Sigmoid colon (tissue), 7 donors: ENCODE results near the gene NDFIP1. TPM values are rescaled to one million over a fixed set of nuclear protein-coding genes. Genes with fewer than 3 reads are reported as not detected.

Experiments used
- DNase-seq: peaks from one replicate; pipeline ENCODE4 v3.0.0-alpha.2; 2019
- H3K27ac ChIP-seq, 4 donors: fragments of 200-600 bp; sonication (generic); one replicate each; pipeline ENCODE4 v1.5.1; 2016 to 2019; ENCODE audit warnings: mild to moderate bottlenecking in 1 of 4
- H3K27me3 ChIP-seq, 3 donors: fragments of 200-600 bp; sonication (generic); one replicate each; pipeline ENCODE4 v1.5.1; 2019; ENCODE audit warnings: mild to moderate bottlenecking in 1 of 3
- H3K36me3 ChIP-seq, 4 donors: fragments of 200-600 bp; sonication (generic); one replicate each; pipeline ENCODE4 v1.5.1; 2016 to 2019
- H3K4me1 ChIP-seq, 4 donors: fragments of 200-600 bp; sonication (generic); one replicate each; pipeline ENCODE4 v1.5.1; 2017 to 2019
- H3K4me3 ChIP-seq, 4 donors: fragments of 200-600 bp; sonication (generic); one replicate each; pipeline ENCODE4 v1.5.1; 2017 to 2019; ENCODE audit warnings: mild to moderate bottlenecking in 2 of 4, moderate library complexity in 1 of 4
- H3K9me3 ChIP-seq, 4 donors: fragments of 200-600 bp in 3 of 4; sonication (generic) in 3 of 4; one replicate each; pipeline versions ENCODE4 v1.5.1 to v1.6.1; 2013 to 2019
- EP300 ChIP-seq, 4 donors: sonication (generic); formaldehyde crosslinking; IDR thresholded peaks; one replicate each; pipeline ENCODE4 v1.6.1; 2017; ENCODE audit warnings: antibody characterized with exemption in 4 of 4
- POLR2A ChIP-seq, 2 donors: fragments of 450-650 bp; IDR thresholded peaks; one replicate each; pipeline ENCODE4 v1.6.1; 2016; ENCODE audit warnings: antibody characterized with exemption in 2 of 2, mild to moderate bottlenecking in 2 of 2, moderate library complexity in 2 of 2
- POLR2AphosphoS5 ChIP-seq, 4 donors: sonication (generic); formaldehyde crosslinking; IDR thresholded peaks; one replicate each; pipeline ENCODE4 v1.6.1; 2017; ENCODE audit warnings: antibody characterized with exemption in 4 of 4
- WGBS, 2 donors: extraction: QIAGEN DNeasy Blood & Tissue Kit; methylation state at CpG; one replicate each; pipeline ENCODE4 v1.1.7; 2013; 5-methylcytosine and 5-hydroxymethylcytosine counted together
- intact Hi-C: fragments of 100-400 bp; cut with DNase I; formaldehyde crosslinking; loops from one replicate; pipeline ENCODE4 v1.15.1; 2023
- polyA plus RNA-seq, 3 donors: library from polyadenylated mRNA; stranded (reverse); fragments of 200-250 nt; gene quantifications; one replicate each; pipeline ENCODE4 v1.2.3, GENCODE V29; 2013
- total RNA-seq, 4 donors: library from RNA; depleted of rRNA; stranded (reverse); fragments of >200 nt; gene quantifications; one replicate each; pipeline ENCODE4 v1.1.0, GENCODE V29; 2016
- TF ChIP-seq, protein P1 (sequence below), 4 experiments: fragments of 450-650 bp in 3 of 4; fragments of 200-600 bp in 1 of 4; IDR thresholded peaks; one replicate each; pipeline ENCODE4 v1.5.1; 2016 to 2019; ENCODE audit warnings: antibody characterized with exemption in 4 of 4, mild to moderate bottlenecking in 3 of 4, moderate library complexity in 2 of 4
- donor health status: healthy with polysubstance abuse.
- donor health status: Bipolar disorder and iron deficiency.
- donor health status: healthy.

Gene NDFIP1
- total and polyA plus RNA-seq, 7 donors = 20.3 to 88.5 (median 47.8) TPM

DNA sequence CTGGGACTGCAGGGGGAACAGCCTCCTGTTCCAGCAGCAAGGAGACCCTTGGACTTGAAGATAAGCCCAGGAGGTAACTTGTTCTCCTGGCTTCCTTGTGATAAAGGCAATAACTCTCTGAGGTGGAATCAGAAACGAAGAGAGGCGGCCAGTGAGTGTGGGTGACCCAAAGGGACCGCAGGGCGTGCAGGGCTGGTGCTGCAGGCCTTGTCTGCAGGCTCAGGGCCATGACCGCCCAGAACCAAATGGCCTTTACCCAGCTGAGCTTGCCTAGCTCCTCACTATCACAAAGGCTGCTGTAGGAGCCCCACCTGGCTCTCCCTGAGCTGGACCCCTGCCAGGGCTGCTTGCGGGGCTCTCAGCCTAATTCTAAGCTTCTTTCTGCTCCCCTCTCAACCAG lies 72.5 kb downstream of the NDFIP1 start:
- H3K4me3 ChIP-seq = no peak overlapping the region
- H3K27ac ChIP-seq = no peak overlapping the region
- 42 to 78% methylated on average over 6 of the region's 6 CpGs for WGBS, 2 donors
- no peak for TF ChIP-seq POLR2A (IDR thresholded peaks at IDR 0.05)
- TF ChIP-seq, protein P1, sequence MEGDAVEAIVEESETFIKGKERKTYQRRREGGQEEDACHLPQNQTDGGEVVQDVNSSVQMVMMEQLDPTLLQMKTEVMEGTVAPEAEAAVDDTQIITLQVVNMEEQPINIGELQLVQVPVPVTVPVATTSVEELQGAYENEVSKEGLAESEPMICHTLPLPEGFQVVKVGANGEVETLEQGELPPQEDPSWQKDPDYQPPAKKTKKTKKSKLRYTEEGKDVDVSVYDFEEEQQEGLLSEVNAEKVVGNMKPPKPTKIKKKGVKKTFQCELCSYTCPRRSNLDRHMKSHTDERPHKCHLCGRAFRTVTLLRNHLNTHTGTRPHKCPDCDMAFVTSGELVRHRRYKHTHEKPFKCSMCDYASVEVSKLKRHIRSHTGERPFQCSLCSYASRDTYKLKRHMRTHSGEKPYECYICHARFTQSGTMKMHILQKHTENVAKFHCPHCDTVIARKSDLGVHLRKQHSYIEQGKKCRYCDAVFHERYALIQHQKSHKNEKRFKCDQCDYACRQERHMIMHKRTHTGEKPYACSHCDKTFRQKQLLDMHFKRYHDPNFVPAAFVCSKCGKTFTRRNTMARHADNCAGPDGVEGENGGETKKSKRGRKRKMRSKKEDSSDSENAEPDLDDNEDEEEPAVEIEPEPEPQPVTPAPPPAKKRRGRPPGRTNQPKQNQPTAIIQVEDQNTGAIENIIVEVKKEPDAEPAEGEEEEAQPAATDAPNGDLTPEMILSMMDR (IDR thresholded peaks at IDR 0.05) = no peak
- no peak for TF ChIP-seq EP300 (IDR thresholded peaks at IDR 0.05)
- intact Hi-C loops = no loop called here
- no peaks in the 10 kb centered on the region for H3K4me1 ChIP-seq
- no peaks in the 10 kb centered on the region for H3K36me3 ChIP-seq
- peak; percentile 48 for DNase-seq
- H3K9me3 ChIP-seq = no peaks in the 10 kb centered on the region
- H3K27me3 ChIP-seq = no peaks in the 10 kb centered on the region

DNA sequence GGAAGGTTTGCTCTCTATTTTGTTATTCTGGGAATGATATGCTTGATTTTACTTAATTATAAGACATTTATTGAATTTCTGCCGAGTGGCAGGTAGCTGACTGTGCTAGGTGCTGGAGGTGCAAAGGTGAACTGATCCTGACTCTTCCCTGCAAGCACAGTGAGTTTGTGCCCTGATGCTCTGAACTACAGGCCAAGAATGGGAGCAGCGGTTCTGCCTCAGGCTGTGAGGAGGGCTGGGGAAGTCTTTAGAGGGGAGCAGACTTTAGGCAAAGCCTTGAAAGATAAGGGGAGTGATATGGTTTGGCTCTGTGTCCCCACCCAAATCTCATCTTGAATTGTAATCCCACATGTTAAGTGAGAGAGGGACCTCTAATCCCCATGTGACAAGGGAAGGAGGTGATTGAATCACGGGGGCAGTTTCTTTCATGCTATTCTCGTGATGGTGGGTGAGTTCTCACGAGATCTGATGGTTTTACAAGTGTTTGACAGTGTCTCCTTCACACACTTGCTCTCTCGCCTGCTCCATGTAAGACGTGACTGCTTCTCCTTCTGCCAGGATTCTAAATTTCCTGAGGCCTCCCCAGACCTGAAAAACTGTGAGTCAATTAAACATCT lies 73.1 kb downstream of the NDFIP1 start:
- no peaks in the 10 kb centered on the region for H3K27me3 ChIP-seq
- no peak overlapping the region for H3K4me3 ChIP-seq
- no peaks in the 10 kb centered on the region for H3K9me3 ChIP-seq
- H3K4me1 ChIP-seq = no peaks in the 10 kb centered on the region
- peak; percentile 38 for DNase-seq
- TF ChIP-seq EP300 (IDR thresholded peaks at IDR 0.05) (no peak), POLR2A (IDR thresholded peaks at IDR 0.05) (no peak), POLR2AphosphoS5 (IDR thresholded peaks at IDR 0.05) (no peak)
- TF ChIP-seq, protein P1 (IDR thresholded peaks at IDR 0.05) = no peak
- intact Hi-C loops = no loop called here
- no peaks in the 10 kb centered on the region for H3K36me3 ChIP-seq
- H3K27ac ChIP-seq = no peak overlapping the region
- 78 to 85% methylated on average over 7 of the region's 7 CpGs for WGBS, 2 donors

DNA sequence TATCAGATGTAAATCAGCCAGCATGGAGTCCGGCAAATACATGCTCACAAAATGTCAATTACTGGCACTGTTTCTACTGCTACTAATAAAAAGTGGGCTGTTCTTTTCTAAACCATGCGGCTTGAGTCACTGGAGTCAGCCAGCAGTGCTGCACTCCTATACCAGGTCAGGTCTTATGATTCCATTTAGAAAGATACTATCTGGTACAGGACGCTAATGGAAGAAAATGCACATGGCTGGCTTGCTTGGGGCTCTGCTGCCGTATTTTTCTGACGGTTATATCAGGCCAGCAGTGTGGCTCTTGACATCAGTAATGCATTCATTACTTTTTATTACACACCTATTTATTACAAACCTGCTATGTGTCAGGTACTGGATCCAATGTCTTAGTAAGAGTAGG lies 74.3 kb downstream of the NDFIP1 start:
- TF ChIP-seq EP300 (IDR thresholded peaks at IDR 0.05) (no peak), POLR2AphosphoS5 (IDR thresholded peaks at IDR 0.05) (no peak), POLR2A (IDR thresholded peaks at IDR 0.05) (no peak)
- TF ChIP-seq, protein P1 (IDR thresholded peaks at IDR 0.05) = no peak
- no peaks in the 10 kb centered on the region for H3K9me3 ChIP-seq
- WGBS, 2 donors = 88 to 90% methylated on average over 5 of the region's 5 CpGs
- no peaks in the 10 kb centered on the region for H3K4me1 ChIP-seq
- no peak overlapping the region for H3K27ac ChIP-seq
- H3K4me3 ChIP-seq = no peak overlapping the region
- no peaks in the 10 kb centered on the region for H3K36me3 ChIP-seq
- peak; percentile 24 for DNase-seq
- no peaks in the 10 kb centered on the region for H3K27me3 ChIP-seq
- intact Hi-C loops = no loop called here

DNA sequence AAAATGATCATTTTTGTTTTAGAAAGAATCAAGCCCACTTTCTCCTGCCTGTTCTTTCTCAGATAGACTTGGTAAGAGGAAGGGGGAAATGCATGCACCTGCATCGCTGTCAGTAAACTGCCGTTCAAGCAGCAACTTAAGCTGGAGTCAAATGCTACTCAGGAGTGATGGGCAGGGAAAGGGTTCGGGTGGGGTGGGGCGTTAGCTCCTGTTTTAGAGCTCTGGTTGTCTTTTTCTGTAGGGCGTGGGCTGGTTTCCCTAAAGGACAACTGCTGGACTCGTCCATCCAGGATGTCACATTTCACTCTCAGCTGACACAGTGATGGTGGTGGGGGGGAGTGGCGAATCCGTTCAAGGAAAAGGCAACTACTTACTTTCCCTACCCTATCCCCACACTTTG lies 75.0 kb downstream of the NDFIP1 start:
- TF ChIP-seq POLR2AphosphoS5 (IDR thresholded peaks at IDR 0.05) (no peak), POLR2A (IDR thresholded peaks at IDR 0.05) (no peak), EP300 (IDR thresholded peaks at IDR 0.05) (no peak)
- TF ChIP-seq, protein P1 (IDR thresholded peaks at IDR 0.05) = no peak
- peak; percentile 21 for DNase-seq
- Histone ChIP-seq H3K4me3 (no peak overlapping the region), H3K4me1 (no peaks in the 10 kb centered on the region), H3K9me3 (no peaks in the 10 kb centered on the region), H3K27ac (no peak overlapping the region), H3K36me3 (no peaks in the 10 kb centered on the region), H3K27me3 (no peaks in the 10 kb centered on the region)
- WGBS, 2 donors = 83 to 90% methylated on average over 8 of the region's 8 CpGs
- intact Hi-C loops = no loop called here

DNA sequence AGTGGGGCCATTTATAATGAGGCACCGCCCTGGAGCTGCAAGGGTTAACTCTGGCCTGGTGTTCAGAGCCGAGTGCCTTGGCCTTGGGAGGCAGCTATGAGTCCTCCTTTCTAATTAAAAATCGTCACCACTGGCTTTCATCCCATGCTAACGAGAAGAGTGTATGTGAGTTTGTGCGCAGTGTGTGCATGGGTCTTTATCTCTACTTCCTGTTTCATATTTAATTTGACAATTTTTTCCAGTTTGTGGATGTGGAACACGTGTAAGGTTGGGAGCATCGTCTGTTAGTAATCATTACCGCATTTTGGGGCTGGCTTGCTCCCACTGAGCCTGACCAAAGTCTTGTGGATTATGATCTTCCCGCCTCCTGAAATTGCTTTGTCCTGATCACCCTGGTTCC lies 76.4 kb downstream of the NDFIP1 start:
- H3K4me1 ChIP-seq = no peaks in the 10 kb centered on the region
- no peak overlapping the region for H3K27ac ChIP-seq
- no peaks in the 10 kb centered on the region for H3K27me3 ChIP-seq
- WGBS, 2 donors = 40 to 61% methylated on average over 9 of the region's 9 CpGs
- no peak for DNase-seq
- H3K9me3 ChIP-seq = no peaks in the 10 kb centered on the region
- TF ChIP-seq POLR2AphosphoS5 (IDR thresholded peaks at IDR 0.05) (no peak), POLR2A (IDR thresholded peaks at IDR 0.05) (no peak), EP300 (IDR thresholded peaks at IDR 0.05) (no peak)
- TF ChIP-seq, protein P1 (IDR thresholded peaks at IDR 0.05) = no peak
- no peak overlapping the region for H3K4me3 ChIP-seq
- H3K36me3 ChIP-seq = no peaks in the 10 kb centered on the region
- intact Hi-C loops = no loop called here
